AG04450 (cell line): ENCODE data around the gene CARD6. TPM values are rescaled to one million over a fixed set of nuclear protein-coding genes. Genes with fewer than 3 reads are reported as not detected.
"Not testable (repeated sequence)": the region's sequence is repeated elsewhere in the genome, so short reads cannot be mapped to it uniquely, and the experiment has no call there.

Experiments
- CTCF ChIA-PET: fragments of 300-600, 350-600 bp; formaldehyde crosslinking; extraction: SDS; loops from one replicate; lab custom pipeline; 2022; ENCODE audit warnings: antibody characterized with exemption, inconsistent platforms; lab: Charles Lee
- POLR2A ChIA-PET: fragments of 350-600 bp; formaldehyde crosslinking; extraction: SDS; loops from one replicate; lab custom pipeline; 2021; ENCODE audit warnings: antibody characterized with exemption, inconsistent platforms; lab: Yijun Ruan, JAX
- DNase-seq: peaks from one replicate; pipeline ENCODE4 v3.0.0-alpha.2; 2011; ENCODE audit warnings: low read depth, low spot score
- H3K27ac ChIP-seq: one replicate; pipeline ENCODE4 v1.5.1; 2012; ENCODE audit warnings: low read depth, low read length, control low read depth
- H3K27me3 ChIP-seq: one replicate; pipeline ENCODE4 v1.6.0; 2012; ENCODE audit warnings: low read length; ENCODE audit not compliant: control insufficient read depth, insufficient read depth
- H3K4me3 ChIP-seq: 2 replicates; pipeline ENCODE4 v1.5.1; 2011; ENCODE audit warnings: mild to moderate bottlenecking, low read depth, low read length, control low read depth
- H3K9me3 ChIP-seq: 2 replicates; pipeline ENCODE4 v1.5.1; 2012; ENCODE audit warnings: low read length; ENCODE audit not compliant: control insufficient read depth, insufficient read depth
- CTCF ChIP-seq: IDR thresholded peaks from 2 replicates; pipeline ENCODE4 v1.5.1; 2011; ENCODE audit warnings: low read depth, low read length, control low read depth, inconsistent platforms
- polyA plus RNA-seq: library from polyadenylated mRNA; depleted of rRNA; stranded (reverse); fragments of >200 nt; gene quantifications from 2 replicates; pipeline ENCODE4 v1.2.3, GENCODE V29; 2011

The CARD6 gene
- polyA plus RNA-seq, 1 experiment, result 4.2 TPM

GRCh38 chr5:40823459-40823858, 17.7 kb upstream of the CARD6 start:
- Histone ChIP-seq H3K27ac (no peak overlapping the region), H3K27me3 (no peaks in the 10 kb centered on the region), H3K9me3 (no peaks in the 10 kb centered on the region), H3K4me3 (no peak overlapping the region)
- no peak for DNase-seq
- ChIA-PET CTCF (interaction anchor here (0.7 kb wide), 1 partner anchor 16 kb away, joined by 3 read pairs; no protein-coding TSS in a partner anchor), POLR2A (interaction anchor here (1.2 to 1.3 kb wide), 4 partner anchors 9 to 25 kb away, joined by 3 to 6 read pairs (median 4); partner anchors contain the start of genes PRKAA1 and RPL37)
- TF ChIP-seq CTCF, result no peak

- POLR2A ChIA-PET, result interaction anchor here (0.7 to 2.3 kb wide), 3 partner anchors 10 to 27 kb away, joined by 3 to 11 read pairs (median 11); partner anchors contain the start of genes PRKAA1 and RPL37
- H3K4me3 ChIP-seq, CTCF ChIA-PET, DNase-seq, H3K27me3 ChIP-seq, H3K9me3 ChIP-seq, H3K27ac ChIP-seq: not testable (repeated sequence)
These were observed 15.6 kb upstream of the CARD6 start for GRCh38 chr5:40825461-40826043.

- H3K27me3 ChIP-seq, result no peaks in the 10 kb centered on the region
- H3K9me3 ChIP-seq, result no peaks in the 10 kb centered on the region
- POLR2A ChIA-PET, result interaction anchor here (0.5 to 2.3 kb wide), 4 partner anchors 9 to 74 kb away, joined by 5 to 13 read pairs (median 11); partner anchors contain the start of genes PRKAA1 and RPL37
- no peak overlapping the region for H3K4me3 ChIP-seq
- H3K27ac ChIP-seq, result no peak overlapping the region
- no peak for DNase-seq
- CTCF ChIA-PET, result no interaction called here
- TF ChIP-seq CTCF, result no peak
These were observed 14.5 kb upstream of the CARD6 start for GRCh38 chr5:40826489-40827187.

GRCh38 chr5:40827188-40827977, 13.8 kb upstream of the CARD6 start:
- no peak overlapping the region for H3K4me3 ChIP-seq
- no peak for TF ChIP-seq CTCF
- POLR2A ChIA-PET, result interaction anchor here (0.5 to 2.3 kb wide), 3 partner anchors 8 to 73 kb away, joined by 5 to 13 read pairs (median 11); partner anchors contain the start of genes PRKAA1 and RPL37
- no peak for DNase-seq
- H3K27ac ChIP-seq, result no peak overlapping the region
- no peaks in the 10 kb centered on the region for H3K27me3 ChIP-seq
- CTCF ChIA-PET, result no interaction called here
- no peaks in the 10 kb centered on the region for H3K9me3 ChIP-seq

- Histone ChIP-seq H3K9me3 (no peaks in the 10 kb centered on the region), H3K27ac (no peak overlapping the region), H3K27me3 (no peaks in the 10 kb centered on the region), H3K4me3 (no peak overlapping the region)
- DNase-seq, result no peak
- CTCF ChIA-PET, result no interaction called here
- POLR2A ChIA-PET, result interaction anchor here (2.3 kb wide), 1 partner anchor 7 kb away, joined by 11 read pairs; the partner anchor contains the start of gene RPL37
- TF ChIP-seq CTCF, result no peak
These were observed 13.0 kb upstream of the CARD6 start for GRCh38 chr5:40828021-40828631.
